ENCODE results near the gene NFYC. TPM values are rescaled to one million over a fixed set of nuclear protein-coding genes. Genes with fewer than 3 reads are reported as not detected.

Gene NFYC
- 10 to 100 TPM; 52.6 to 61.7 TPM for total RNA-seq

GRCh38 chr1:40691538-40692428 lies at the start of gene NFYC:
Gene NFYC (plus strand): TSS chr1:40691704. CDS start chr1:40738844, 47,140 bp downstream.
- peaks cover 15% of the 10 kb centered on the region for H3K36me3 Mint-ChIP-seq

GRCh38 chr1:40645118-40645680 lies 46.3 kb upstream of the NFYC start:
- H3K4me3 Mint-ChIP-seq: no peak overlapping the region
- CTCF ChIA-PET: no interaction called here
- H3K4me1 Mint-ChIP-seq (ENCODE audit: low read depth): peaks cover 3% of the 10 kb centered on the region
- H3K27ac Mint-ChIP-seq: no peak overlapping the region
- DNase-seq: no peak
- no peaks in the 10 kb centered on the region for H3K9me3 Mint-ChIP-seq
- intact Hi-C loops (cut with micrococcal nuclease): no loop called here
- POLR2A ChIA-PET: interaction anchor here (0.6 kb wide), 1 partner anchor 313 kb away, joined by 3 read pairs; no protein-coding TSS in a partner anchor
- H3K36me3 Mint-ChIP-seq: no peaks in the 10 kb centered on the region
- H3K27me3 Mint-ChIP-seq: no peaks in the 10 kb centered on the region

More at GRCh38 chr1:40691538-40692428, at the start of gene NFYC:
- Mint-ChIP-seq H3K27me3 (no peaks in the 10 kb centered on the region), H3K4me1 (ENCODE audit: low read depth) (peaks cover 59% of the 10 kb centered on the region), H3K4me3 (peak within 1 kb of the TSS; percentile 90), H3K27ac (peak within 1 kb of the TSS; percentile 90), H3K9me3 (no peaks in the 10 kb centered on the region)
- intact Hi-C loops (cut with micrococcal nuclease): loop anchor here (1.0 to 10.0 kb wide), 10 partner anchors 18 to 651 kb away; partner anchors contain the start of genes CAP1, CTPS1, ZFP69B and ZNF684
- ChIA-PET CTCF (interaction anchor here (0.6 to 3.7 kb wide), 12 partner anchors 9 to 257 kb away, joined by 3 to 34 read pairs (median 4); partner anchors contain the start of gene ZNF684), POLR2A (interaction anchor here (0.7 to 2.4 kb wide), 22 partner anchors 9 to 318 kb away, joined by 3 to 15 read pairs (median 4); partner anchors contain the start of genes CITED4, CTPS1, RIMS3 and ZFP69B)
- DNase-seq: peak; percentile 98

GRCh38 chr1:40646315-40646714 lies 45.2 kb upstream of the NFYC start:
- CTCF ChIA-PET: no interaction called here
- no peaks in the 10 kb centered on the region for H3K4me1 Mint-ChIP-seq (ENCODE audit: low read depth)
- intact Hi-C loops (cut with micrococcal nuclease): no loop called here

GRCh38 chr1:40648200-40648599 lies 43.3 kb upstream of the NFYC start:
- H3K9me3 Mint-ChIP-seq: no peaks in the 10 kb centered on the region
- no peaks in the 10 kb centered on the region for H3K27me3 Mint-ChIP-seq
- intact Hi-C loops (cut with micrococcal nuclease): no loop called here
- no peaks in the 10 kb centered on the region for H3K4me1 Mint-ChIP-seq (ENCODE audit: low read depth)
- H3K4me3 Mint-ChIP-seq: no peak overlapping the region
- no peak for DNase-seq
- POLR2A ChIA-PET: no interaction called here
- H3K36me3 Mint-ChIP-seq: no peaks in the 10 kb centered on the region
- CTCF ChIA-PET: interaction anchor here (0.6 to 3.3 kb wide), 3 partner anchors 21 to 304 kb away, joined by 3 to 8 read pairs (median 3); no protein-coding TSS in a partner anchor
- no peak overlapping the region for H3K27ac Mint-ChIP-seq

More at GRCh38 chr1:40646315-40646714, 45.2 kb upstream of the NFYC start:
- Mint-ChIP-seq H3K9me3 (no peaks in the 10 kb centered on the region), H3K27me3 (no peaks in the 10 kb centered on the region), H3K4me3 (no peak overlapping the region), H3K36me3 (no peaks in the 10 kb centered on the region), H3K27ac (no peak overlapping the region)
- DNase-seq: no peak
- POLR2A ChIA-PET: no interaction called here

- ChIA-PET CTCF (interaction anchor here (0.6 to 3.3 kb wide), 4 partner anchors 22 to 304 kb away, joined by 3 to 8 read pairs (median 3); no protein-coding TSS in a partner anchor), POLR2A (no interaction called here)
- Mint-ChIP-seq H3K27me3 (no peaks in the 10 kb centered on the region), H3K4me1 (ENCODE audit: low read depth) (no peaks in the 10 kb centered on the region), H3K4me3 (no peak overlapping the region), H3K36me3 (no peaks in the 10 kb centered on the region), H3K9me3 (no peaks in the 10 kb centered on the region), H3K27ac (no peak overlapping the region)
- no peak for DNase-seq
- intact Hi-C loops (cut with micrococcal nuclease): no loop called here
Observed at GRCh38 chr1:40648928-40649591, 42.4 kb upstream of the NFYC start.

GRCh38 chr1:40649592-40649930 lies 41.9 kb upstream of the NFYC start:
- Mint-ChIP-seq H3K4me3 (no peak overlapping the region), H3K4me1 (ENCODE audit: low read depth) (no peaks in the 10 kb centered on the region), H3K9me3 (no peaks in the 10 kb centered on the region), H3K27ac (no peak overlapping the region), H3K27me3 (peaks cover under 1% of the 10 kb centered on the region), H3K36me3 (no peaks in the 10 kb centered on the region)
- CTCF ChIA-PET: interaction anchor here (0.6 to 3.3 kb wide), 2 partner anchors 190 to 303 kb away, joined by 3 to 8 read pairs; no protein-coding TSS in a partner anchor
- POLR2A ChIA-PET: no interaction called here
- DNase-seq: no peak
- intact Hi-C loops (cut with micrococcal nuclease): no loop called here

GRCh38 chr1:40650075-40650474 lies 41.4 kb upstream of the NFYC start:
- ChIA-PET POLR2A (no interaction called here), CTCF (interaction anchor here (0.6 to 3.3 kb wide), 2 partner anchors 189 to 303 kb away, joined by 3 to 8 read pairs; no protein-coding TSS in a partner anchor)
- Mint-ChIP-seq H3K27me3 (peaks cover 2% of the 10 kb centered on the region), H3K27ac (no peak overlapping the region), H3K36me3 (no peaks in the 10 kb centered on the region), H3K9me3 (no peaks in the 10 kb centered on the region), H3K4me1 (ENCODE audit: low read depth) (no peaks in the 10 kb centered on the region), H3K4me3 (no peak overlapping the region)
- DNase-seq: no peak
- intact Hi-C loops (cut with micrococcal nuclease): no loop called here

GRCh38 chr1:40651138-40651857 lies 40.2 kb upstream of the NFYC start:
- H3K4me1 Mint-ChIP-seq (ENCODE audit: low read depth): no peaks in the 10 kb centered on the region
- H3K36me3 Mint-ChIP-seq: no peaks in the 10 kb centered on the region
- no peak overlapping the region for H3K4me3 Mint-ChIP-seq
- POLR2A ChIA-PET: no interaction called here
- peaks cover 2% of the 10 kb centered on the region for H3K27me3 Mint-ChIP-seq
- CTCF ChIA-PET: no interaction called here
- H3K9me3 Mint-ChIP-seq: no peaks in the 10 kb centered on the region
- no peak for DNase-seq
- intact Hi-C loops (cut with micrococcal nuclease): no loop called here
- H3K27ac Mint-ChIP-seq: no peak overlapping the region

- POLR2A ChIA-PET: no interaction called here
- DNase-seq: no peak
- Mint-ChIP-seq H3K27ac (no peak overlapping the region), H3K4me1 (ENCODE audit: low read depth) (no peaks in the 10 kb centered on the region), H3K9me3 (no peaks in the 10 kb centered on the region), H3K4me3 (no peak overlapping the region), H3K27me3 (peaks cover 2% of the 10 kb centered on the region), H3K36me3 (no peaks in the 10 kb centered on the region)
- CTCF ChIA-PET: no interaction called here
- intact Hi-C loops (cut with micrococcal nuclease): no loop called here
Observed at GRCh38 chr1:40652468-40652867, 39.0 kb upstream of the NFYC start.

- Mint-ChIP-seq H3K27me3 (peaks cover 2% of the 10 kb centered on the region), H3K4me1 (ENCODE audit: low read depth) (no peaks in the 10 kb centered on the region), H3K27ac (no peak overlapping the region), H3K9me3 (no peaks in the 10 kb centered on the region), H3K36me3 (no peaks in the 10 kb centered on the region), H3K4me3 (no peak overlapping the region)
- no peak for DNase-seq
- intact Hi-C loops (cut with micrococcal nuclease): no loop called here
- ChIA-PET POLR2A (no interaction called here), CTCF (no interaction called here)
Observed at GRCh38 chr1:40652979-40653378, 38.5 kb upstream of the NFYC start.

GRCh38 chr1:40653851-40654537 lies 37.5 kb upstream of the NFYC start:
- no peaks in the 10 kb centered on the region for H3K4me1 Mint-ChIP-seq (ENCODE audit: low read depth)
- no peak overlapping the region for H3K4me3 Mint-ChIP-seq
- intact Hi-C loops (cut with micrococcal nuclease): no loop called here
- no peak for DNase-seq
- ChIA-PET POLR2A (no interaction called here), CTCF (no interaction called here)
- no peaks in the 10 kb centered on the region for H3K36me3 Mint-ChIP-seq
- peaks cover 2% of the 10 kb centered on the region for H3K27me3 Mint-ChIP-seq
- H3K27ac Mint-ChIP-seq: no peak overlapping the region
- no peaks in the 10 kb centered on the region for H3K9me3 Mint-ChIP-seq

All from activated CD4-positive, alpha-beta memory T cell treated with anti-CD3 and anti-CD28 coated beads for 36 hours (primary cell).